GM18951 (cell line): ENCODE results near the gene IFITM2.
"Not testable (repeated sequence)": the region's sequence is repeated elsewhere in the genome, so short reads cannot be mapped to it uniquely, and the experiment has no call there.

Source experiments
- POLR2A ChIP-seq: IDR thresholded peaks from 4 replicates; pipeline ENCODE4 v1.6.1; 2011; ENCODE audit warnings: mild to moderate bottlenecking; ENCODE audit not compliant: insufficient read length, insufficient read depth; ENCODE audit errors: extremely low read depth
- in situ Hi-C: fragments of 300-500 bp; cut with MboI; formaldehyde crosslinking; loops from one replicate; pipeline ENCODE4 v1.12.0; 2022; ENCODE audit warnings: low sequenced_read_pairs, mixed read lengths, inconsistent platforms; ENCODE audit not compliant: unreplicated experiment

Gene IFITM2

GRCh38 chr11:285021-285893, 22.4 kb upstream of the IFITM2 start:
- in situ Hi-C loops: no loop called here
- TF ChIP-seq POLR2A: no peak

- TF ChIP-seq POLR2A: no peak
- in situ Hi-C loops: no loop called here
Measured at GRCh38 chr11:285894-286220, 21.8 kb upstream of the IFITM2 start.

- in situ Hi-C loops: not testable (repeated sequence)
Measured at GRCh38 chr11:286977-287820, 20.4 kb upstream of the IFITM2 start.

- TF ChIP-seq POLR2A: no peak
- in situ Hi-C loops: no loop called here
Measured at GRCh38 chr11:287821-288477, 19.7 kb upstream of the IFITM2 start.

GRCh38 chr11:288478-289397, 18.9 kb upstream of the IFITM2 start, which contains the start of gene PGGHG:
TSS of gene PGGHG (plus strand) at chr11:289126. CDS start at chr11:289817, 691 bp downstream.
- TF ChIP-seq POLR2A: peak; percentile 68
- in situ Hi-C loops: no loop called here

GRCh38 chr11:289398-289711, 18.3 kb upstream of the IFITM2 start:
- in situ Hi-C loops: no loop called here
- no peak for TF ChIP-seq POLR2A

- TF ChIP-seq POLR2A: no peak
- in situ Hi-C loops: no loop called here
Measured at GRCh38 chr11:289712-290620, 17.6 kb upstream of the IFITM2 start.

- in situ Hi-C loops: no loop called here
- TF ChIP-seq POLR2A: no peak
Measured at GRCh38 chr11:290621-291231, 16.9 kb upstream of the IFITM2 start.

- no peak for TF ChIP-seq POLR2A
- in situ Hi-C loops: no loop called here
Measured at GRCh38 chr11:291281-292210, 16.1 kb upstream of the IFITM2 start.
